ENCODE results near the gene SPATA3.
"Not testable (repeated sequence)": the region's sequence is repeated elsewhere in the genome, so short reads cannot be mapped to it uniquely, and the experiment has no call there.

The SPATA3 gene

DNA sequence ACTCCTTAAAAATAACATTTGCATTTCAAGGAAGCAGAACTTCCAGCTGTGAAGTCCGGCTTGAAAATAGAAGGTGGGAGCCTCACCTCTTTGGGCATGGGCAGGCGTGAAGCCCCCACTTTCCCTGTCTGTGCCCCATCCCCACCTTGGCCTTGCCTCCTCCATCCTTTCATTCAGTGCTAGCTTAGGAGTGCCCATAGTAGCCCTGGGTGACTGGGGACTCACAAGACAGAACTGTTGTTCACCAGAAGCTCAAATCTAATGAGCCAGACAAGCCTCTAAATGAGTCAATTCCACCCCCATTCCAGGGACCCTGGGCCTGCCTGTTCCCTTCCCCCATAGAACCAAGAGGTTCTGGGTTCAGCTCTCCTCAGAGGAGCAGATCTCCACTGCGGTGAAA, 20.0 kb downstream of the SPATA3 start:
- Histone ChIP-seq H3K79me2 (ENCODE audit: control insufficient read depth, insufficient read depth, low read length) (no peaks in the 10 kb centered on the region), H3K27ac (ENCODE audit: low read depth, low read length) (peak overlapping the region; percentile 58), H4K8ac (ENCODE audit: low read depth, low read length) (no peak overlapping the region), H3K9ac (ENCODE audit: low read length) (no peak overlapping the region), H3K4me3 (ENCODE audit: low read length) (no peak overlapping the region), H3K56ac (ENCODE audit: low read length) (peak overlapping the region; percentile 34), H3K79me1 (ENCODE audit: low read length) (no peaks in the 10 kb centered on the region), H3K36me3 (ENCODE audit: control insufficient read depth, insufficient read depth, low read length) (no peaks in the 10 kb centered on the region), H3K4me2 (ENCODE audit: low read length) (no peak overlapping the region), H2BK120ac (ENCODE audit: low read depth, low read length) (no peak overlapping the region), H3K18ac (ENCODE audit: low read length) (no peak overlapping the region), H3K27me3 (ENCODE audit: insufficient read depth, low read length, poor library complexity) (no peaks in the 10 kb centered on the region), H3K23ac (ENCODE audit: low read length) (no peak overlapping the region), H2AK5ac (ENCODE audit: low read length) (no peak overlapping the region), H3K4me1 (ENCODE audit: control insufficient read depth, low read depth, low read length) (peaks cover 7% of the 10 kb centered on the region), H2BK15ac (replicated peaks; ENCODE audit: low read depth) (no peak overlapping the region), H2BK5ac (ENCODE audit: low read length) (no peak overlapping the region), H3K4ac (ENCODE audit: low read depth, low read length) (no peak overlapping the region), H4K5ac (ENCODE audit: low read length) (no peak overlapping the region)
- no peak for DNase-seq
- no CpG with 5 or more reads among the region's 3 CpGs for WGBS (ENCODE audit: extremely low coverage, insufficient coverage, low lambda C conversion rate)

DNA sequence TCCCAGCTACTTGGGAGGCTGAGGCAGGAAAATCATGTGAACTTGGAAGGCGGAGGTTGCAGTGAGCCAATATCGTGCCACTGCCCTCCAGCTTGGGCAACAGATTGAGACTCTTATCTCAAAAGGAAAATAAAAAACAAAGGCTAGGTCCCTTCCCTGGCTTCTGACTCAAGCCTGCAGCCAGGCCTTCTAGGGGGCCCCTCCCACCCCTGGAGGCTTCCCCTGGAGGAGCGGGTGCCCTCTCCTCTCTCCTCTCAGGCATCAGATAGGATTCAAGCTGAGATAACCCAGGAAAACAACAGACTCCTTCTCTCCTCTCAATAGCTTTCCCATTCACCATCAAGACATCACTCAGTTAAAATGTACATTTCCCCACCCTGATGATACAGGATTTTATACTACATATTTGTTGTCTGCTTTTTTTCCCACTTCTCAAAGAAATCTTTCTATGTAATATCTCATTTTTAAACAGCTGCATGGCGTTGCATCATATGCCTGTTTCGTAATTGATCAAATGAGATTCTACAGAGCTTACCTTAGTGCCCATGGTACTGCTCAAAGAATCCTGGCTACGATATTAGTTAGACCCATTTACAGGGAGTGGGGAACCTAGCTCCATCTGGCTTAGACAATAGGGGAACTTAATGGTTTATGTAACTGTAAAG, 20.8 kb downstream of the SPATA3 start:
- WGBS (ENCODE audit: extremely low coverage, insufficient coverage, low lambda C conversion rate): no CpG with 5 or more reads among the region's 6 CpGs
- Histone ChIP-seq H3K79me1 (ENCODE audit: low read length) (no peaks in the 10 kb centered on the region), H3K27me3 (ENCODE audit: insufficient read depth, low read length, poor library complexity) (no peaks in the 10 kb centered on the region)

DNA sequence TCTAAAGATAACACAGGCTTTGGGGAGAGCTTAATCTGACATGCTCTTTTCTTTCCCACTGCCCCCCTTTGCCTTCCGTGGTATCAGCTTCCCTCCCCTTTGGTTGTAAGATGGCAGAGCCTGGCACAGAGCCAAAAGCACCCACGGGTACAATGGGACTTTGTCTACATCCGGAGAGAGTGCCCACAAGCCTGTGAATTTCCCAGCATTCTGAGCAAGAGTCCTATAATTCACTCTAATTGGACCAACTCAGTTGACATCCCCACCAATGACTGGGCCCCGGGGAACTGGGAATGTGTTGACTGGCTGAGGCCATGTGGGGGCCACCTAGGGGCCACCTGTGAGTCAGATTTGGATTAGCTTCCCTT, 21.3 kb downstream of the SPATA3 start:
- WGBS (ENCODE audit: extremely low coverage, insufficient coverage, low lambda C conversion rate): no CpG with 5 or more reads among the region's 4 CpGs

More for the DNA sequence above, 20.8 kb downstream of the SPATA3 start:
- Histone ChIP-seq H3K36me3 (ENCODE audit: control insufficient read depth, insufficient read depth, low read length) (no peaks in the 10 kb centered on the region), H4K5ac (ENCODE audit: low read length) (no peak overlapping the region), H3K79me2 (ENCODE audit: control insufficient read depth, insufficient read depth, low read length) (no peaks in the 10 kb centered on the region), H2BK120ac (ENCODE audit: low read depth, low read length) (no peak overlapping the region), H3K4ac (ENCODE audit: low read depth, low read length) (no peak overlapping the region), H3K4me2 (ENCODE audit: low read length) (no peak overlapping the region), H2AK5ac (ENCODE audit: low read length) (no peak overlapping the region), H3K23ac (ENCODE audit: low read length) (peak overlapping the region; percentile 35), H3K4me3 (ENCODE audit: low read length) (no peak overlapping the region), H3K18ac (ENCODE audit: low read length) (no peak overlapping the region), H3K4me1 (ENCODE audit: control insufficient read depth, low read depth, low read length) (peaks cover 7% of the 10 kb centered on the region), H3K56ac (ENCODE audit: low read length) (no peak overlapping the region), H4K8ac (ENCODE audit: low read depth, low read length) (no peak overlapping the region), H2BK5ac (ENCODE audit: low read length) (no peak overlapping the region), H2BK15ac (replicated peaks; ENCODE audit: low read depth) (no peak overlapping the region), H3K9ac (ENCODE audit: low read length) (no peak overlapping the region), H3K27ac (ENCODE audit: low read depth, low read length) (no peak overlapping the region)
- DNase-seq: no peak

DNA sequence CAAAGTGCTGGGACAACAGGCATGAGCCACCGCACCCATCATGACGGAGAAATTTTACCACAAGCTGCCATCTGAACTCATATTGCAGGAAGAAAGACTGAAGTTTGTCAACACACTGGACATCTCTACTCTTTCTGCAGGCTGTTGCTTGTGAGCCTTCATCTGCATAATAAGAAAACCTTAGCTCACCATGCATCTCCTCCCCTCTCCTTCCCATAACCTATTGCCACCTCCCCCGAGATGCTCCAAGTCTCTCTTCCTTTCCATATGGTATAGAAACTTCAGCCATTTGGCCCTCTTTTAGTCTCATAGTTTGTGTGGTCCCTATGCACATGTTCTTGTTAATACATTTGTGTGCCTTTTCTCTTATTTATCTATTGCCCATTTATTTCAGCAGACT, 22.3 kb downstream of the SPATA3 start:
- Histone ChIP-seq H3K56ac (ENCODE audit: low read length) (no peak overlapping the region), H3K4me1 (ENCODE audit: control insufficient read depth, low read depth, low read length) (peaks cover 7% of the 10 kb centered on the region), H4K5ac (ENCODE audit: low read length) (no peak overlapping the region), H3K36me3 (ENCODE audit: control insufficient read depth, insufficient read depth, low read length) (no peaks in the 10 kb centered on the region), H3K79me1 (ENCODE audit: low read length) (no peaks in the 10 kb centered on the region), H3K27me3 (ENCODE audit: insufficient read depth, low read length, poor library complexity) (no peaks in the 10 kb centered on the region), H2AK5ac (ENCODE audit: low read length) (no peak overlapping the region), H2BK15ac (replicated peaks; ENCODE audit: low read depth) (no peak overlapping the region), H4K8ac (ENCODE audit: low read depth, low read length) (no peak overlapping the region), H3K18ac (ENCODE audit: low read length) (no peak overlapping the region), H3K4me2 (ENCODE audit: low read length) (no peak overlapping the region), H3K27ac (ENCODE audit: low read depth, low read length) (no peak overlapping the region), H2BK120ac (ENCODE audit: low read depth, low read length) (no peak overlapping the region), H3K4me3 (ENCODE audit: low read length) (no peak overlapping the region), H3K79me2 (ENCODE audit: control insufficient read depth, insufficient read depth, low read length) (no peaks in the 10 kb centered on the region), H3K23ac (ENCODE audit: low read length) (no peak overlapping the region), H3K9ac (ENCODE audit: low read length) (no peak overlapping the region), H2BK5ac (ENCODE audit: low read length) (no peak overlapping the region), H3K4ac (ENCODE audit: low read depth, low read length) (no peak overlapping the region)
- WGBS (ENCODE audit: extremely low coverage, insufficient coverage, low lambda C conversion rate): no CpG with 5 or more reads among the region's 3 CpGs
- no peak for DNase-seq

More for the DNA sequence above, 21.3 kb downstream of the SPATA3 start:
- H2BK5ac ChIP-seq (ENCODE audit: low read length): no peak overlapping the region
- no peak overlapping the region for H3K4me3 ChIP-seq (ENCODE audit: low read length)
- H4K8ac ChIP-seq (ENCODE audit: low read depth, low read length): no peak overlapping the region
- H3K79me2 ChIP-seq (ENCODE audit: control insufficient read depth, insufficient read depth, low read length): no peaks in the 10 kb centered on the region
- no peak for DNase-seq
- no peak overlapping the region for H2BK120ac ChIP-seq (ENCODE audit: low read depth, low read length)
- H4K5ac ChIP-seq (ENCODE audit: low read length): no peak overlapping the region
- no peak overlapping the region for H2AK5ac ChIP-seq (ENCODE audit: low read length)
- no peak overlapping the region for H3K27ac ChIP-seq (ENCODE audit: low read depth, low read length)
- H3K56ac ChIP-seq (ENCODE audit: low read length): no peak overlapping the region
- H3K27me3 ChIP-seq (ENCODE audit: insufficient read depth, low read length, poor library complexity): no peaks in the 10 kb centered on the region
- no peak overlapping the region for H3K18ac ChIP-seq (ENCODE audit: low read length)
- H3K4ac ChIP-seq (ENCODE audit: low read depth, low read length): no peak overlapping the region
- H3K79me1 ChIP-seq (ENCODE audit: low read length): no peaks in the 10 kb centered on the region
- no peak overlapping the region for H2BK15ac ChIP-seq (replicated peaks; ENCODE audit: low read depth)
- H3K4me2 ChIP-seq (ENCODE audit: low read length): no peak overlapping the region
- peak overlapping the region; percentile 35 for H3K23ac ChIP-seq (ENCODE audit: low read length)
- peaks cover 7% of the 10 kb centered on the region for H3K4me1 ChIP-seq (ENCODE audit: control insufficient read depth, low read depth, low read length)
- no peaks in the 10 kb centered on the region for H3K36me3 ChIP-seq (ENCODE audit: control insufficient read depth, insufficient read depth, low read length)
- no peak overlapping the region for H3K9ac ChIP-seq (ENCODE audit: low read length)

DNA sequence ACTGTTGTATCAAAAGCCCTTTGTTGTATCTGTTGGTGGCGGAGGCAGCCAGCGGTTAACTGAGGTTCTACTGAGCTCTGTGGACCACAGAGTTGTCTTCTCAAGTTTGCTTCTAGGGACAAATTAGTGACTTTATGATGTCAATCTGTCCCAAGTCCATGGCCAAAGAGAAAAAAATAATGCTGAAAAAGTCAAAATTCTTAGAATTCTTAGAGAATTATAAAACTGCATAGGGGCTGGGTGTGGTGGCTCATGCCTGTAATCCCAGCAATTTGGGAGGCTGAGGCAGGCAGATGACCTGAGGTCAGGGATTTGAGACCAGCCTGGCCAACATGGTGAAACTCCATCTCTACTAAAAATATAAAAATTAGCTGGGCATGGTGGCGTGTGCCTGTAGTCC, 29.1 kb downstream of the SPATA3 start:
- not testable (repeated sequence) for H3K27me3 ChIP-seq (ENCODE audit: insufficient read depth, low read length, poor library complexity); H2BK120ac ChIP-seq (ENCODE audit: low read depth, low read length); H2BK5ac ChIP-seq (ENCODE audit: low read length); H3K4me3 ChIP-seq (ENCODE audit: low read length); H3K36me3 ChIP-seq (ENCODE audit: control insufficient read depth, insufficient read depth, low read length); H3K4ac ChIP-seq (ENCODE audit: low read depth, low read length); H3K18ac ChIP-seq (ENCODE audit: low read length); H3K4me1 ChIP-seq (ENCODE audit: control insufficient read depth, low read depth, low read length); H3K27ac ChIP-seq (ENCODE audit: low read depth, low read length); H2BK15ac ChIP-seq (replicated peaks; ENCODE audit: low read depth); H3K79me1 ChIP-seq (ENCODE audit: low read length); H3K56ac ChIP-seq (ENCODE audit: low read length); H4K8ac ChIP-seq (ENCODE audit: low read depth, low read length); H2AK5ac ChIP-seq (ENCODE audit: low read length); H3K4me2 ChIP-seq (ENCODE audit: low read length); H3K9ac ChIP-seq (ENCODE audit: low read length); H3K79me2 ChIP-seq (ENCODE audit: control insufficient read depth, insufficient read depth, low read length); DNase-seq; H4K5ac ChIP-seq (ENCODE audit: low read length); H3K23ac ChIP-seq (ENCODE audit: low read length)
- no CpG with 5 or more reads among the region's 3 CpGs for WGBS (ENCODE audit: extremely low coverage, insufficient coverage, low lambda C conversion rate)

DNA sequence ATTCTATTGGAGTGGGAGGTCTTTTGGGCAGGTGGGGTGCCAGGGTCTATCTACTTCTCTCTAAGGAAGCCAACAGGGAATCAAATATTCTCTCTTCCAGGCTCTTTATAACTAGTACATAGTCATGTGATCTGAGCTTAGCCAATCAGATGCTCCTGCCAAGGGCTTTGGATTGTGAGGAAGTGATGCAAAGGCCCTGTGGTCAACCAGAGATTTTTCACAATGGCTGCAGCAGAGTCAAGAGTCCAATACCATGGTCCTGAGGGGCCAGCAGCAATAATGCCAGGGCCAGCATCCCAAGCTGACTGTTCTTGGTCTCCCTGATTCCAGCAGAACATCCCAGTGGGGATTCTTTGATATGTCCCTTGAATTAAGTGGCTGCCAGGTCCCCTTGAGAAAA, 33.0 kb downstream of the SPATA3 start:
- Histone ChIP-seq H3K4me1 (ENCODE audit: control insufficient read depth, low read depth, low read length) (no peaks in the 10 kb centered on the region), H3K36me3 (ENCODE audit: control insufficient read depth, insufficient read depth, low read length) (no peaks in the 10 kb centered on the region), H3K27ac (ENCODE audit: low read depth, low read length) (no peak overlapping the region), H3K4me3 (ENCODE audit: low read length) (no peak overlapping the region), H2BK15ac (replicated peaks; ENCODE audit: low read depth) (no peak overlapping the region), H3K4me2 (ENCODE audit: low read length) (no peak overlapping the region), H4K5ac (ENCODE audit: low read length) (no peak overlapping the region), H3K27me3 (ENCODE audit: insufficient read depth, low read length, poor library complexity) (no peaks in the 10 kb centered on the region), H3K23ac (ENCODE audit: low read length) (no peak overlapping the region), H2BK5ac (ENCODE audit: low read length) (no peak overlapping the region), H3K56ac (ENCODE audit: low read length) (no peak overlapping the region), H3K79me2 (ENCODE audit: control insufficient read depth, insufficient read depth, low read length) (no peaks in the 10 kb centered on the region), H3K9ac (ENCODE audit: low read length) (no peak overlapping the region), H3K79me1 (ENCODE audit: low read length) (no peaks in the 10 kb centered on the region), H4K8ac (ENCODE audit: low read depth, low read length) (no peak overlapping the region), H2AK5ac (ENCODE audit: low read length) (no peak overlapping the region), H3K18ac (ENCODE audit: low read length) (no peak overlapping the region), H3K4ac (ENCODE audit: low read depth, low read length) (no peak overlapping the region), H2BK120ac (ENCODE audit: low read depth, low read length) (no peak overlapping the region)
- DNase-seq: no peak

All from mesendoderm (in vitro differentiated cells).